Loucy (cell line): ENCODE data around the gene TXNL1.
A peak's percentile ranks its signal among the peaks of the same experiment; 100 is the strongest.
"Not testable (repeated sequence)": the region's sequence is repeated elsewhere in the genome, so short reads cannot be mapped to it uniquely, and the experiment has no call there.

Experiments used
- H2AFZ ChIP-seq: fragments of 200-600 bp; sonication (generic); 2 replicates; pipeline ENCODE4 v1.6.0; 2016; ENCODE audit warnings: antibody characterized with exemption, mild to moderate bottlenecking, low read length, moderate library complexity
- H3F3A ChIP-seq: fragments of 200-600 bp; 2 replicates; pipeline ENCODE4 v1.6.0; 2016; ENCODE audit warnings: antibody characterized with exemption, low read depth, mild to moderate bottlenecking
- H3K27me3 ChIP-seq: fragments of 200-600 bp; sonication (generic); 2 replicates; pipeline ENCODE4 v1.6.1; 2014; ENCODE audit warnings: low read length, mild to moderate bottlenecking; ENCODE audit not compliant: insufficient read depth, poor library complexity, severe bottlenecking
- H3K36me3 ChIP-seq: fragments of 200-600 bp; sonication (generic); 2 replicates; pipeline ENCODE4 v1.6.1; 2016; ENCODE audit warnings: low read length; ENCODE audit not compliant: insufficient read depth
- H3K4me1 ChIP-seq: fragments of 200-600 bp; sonication (generic); 2 replicates; pipeline ENCODE4 v1.5.1; 2014; ENCODE audit warnings: low read length, mild to moderate bottlenecking; ENCODE audit not compliant: insufficient read depth, poor library complexity, severe bottlenecking
- H3K4me2 ChIP-seq: fragments of 200-600 bp; sonication (generic); 2 replicates; pipeline ENCODE4 v1.6.0; 2014; ENCODE audit warnings: antibody characterized with exemption, low read length, low read depth, mild to moderate bottlenecking; ENCODE audit not compliant: poor library complexity, severe bottlenecking
- H3K4me3 ChIP-seq: fragments of 200-600 bp; sonication (generic); 2 replicates; pipeline ENCODE4 v1.5.1; 2014; ENCODE audit warnings: low read length, mild to moderate bottlenecking, mixed read lengths; ENCODE audit not compliant: poor library complexity, severe bottlenecking
- H3K79me2 ChIP-seq: fragments of 200-600 bp; sonication (generic); 2 replicates; pipeline ENCODE4 v1.6.1; 2014; ENCODE audit warnings: low read length; ENCODE audit not compliant: insufficient read depth
- H3K9ac ChIP-seq: fragments of 200-600 bp; sonication (generic); 2 replicates; pipeline ENCODE4 v1.6.0; 2014; ENCODE audit warnings: mild to moderate bottlenecking, low read depth, low read length, moderate library complexity; ENCODE audit not compliant: poor library complexity, severe bottlenecking
- H3K9me2 ChIP-seq: fragments of 200-600 bp; sonication (generic); replicated peaks from 2 replicates; pipeline ENCODE4 v1.6.1; 2016; ENCODE audit warnings: low read depth, low read length, mixed read lengths
- H3K9me3 ChIP-seq: fragments of 200-600 bp; sonication (generic); 2 replicates; pipeline ENCODE4 v1.6.1; 2014; ENCODE audit warnings: mild to moderate bottlenecking, antibody characterized with exemption, low read length, low read depth; ENCODE audit not compliant: insufficient read depth
- H4K20me1 ChIP-seq: fragments of 200-600 bp; sonication (generic); 2 replicates; pipeline ENCODE4 v1.6.0; 2014; ENCODE audit warnings: antibody characterized with exemption, low read length, mild to moderate bottlenecking; ENCODE audit not compliant: insufficient read depth, poor library complexity, severe bottlenecking
- EZH2phosphoT487 ChIP-seq: fragments of 200-600 bp; IDR thresholded peaks from 2 replicates; pipeline ENCODE4 v1.6.1; 2018; ENCODE audit warnings: antibody characterized with exemption, mild to moderate bottlenecking, moderate library complexity, borderline replicate concordance
- TF ChIP-seq, protein P1 (sequence below): fragments of 200-600 bp; sonication (generic); conservative IDR thresholded peaks from 2 replicates; pipeline ENCODE4 v1.5.1; 2014; ENCODE audit warnings: mild to moderate bottlenecking, antibody characterized with exemption, low read length

Gene TXNL1

DNA sequence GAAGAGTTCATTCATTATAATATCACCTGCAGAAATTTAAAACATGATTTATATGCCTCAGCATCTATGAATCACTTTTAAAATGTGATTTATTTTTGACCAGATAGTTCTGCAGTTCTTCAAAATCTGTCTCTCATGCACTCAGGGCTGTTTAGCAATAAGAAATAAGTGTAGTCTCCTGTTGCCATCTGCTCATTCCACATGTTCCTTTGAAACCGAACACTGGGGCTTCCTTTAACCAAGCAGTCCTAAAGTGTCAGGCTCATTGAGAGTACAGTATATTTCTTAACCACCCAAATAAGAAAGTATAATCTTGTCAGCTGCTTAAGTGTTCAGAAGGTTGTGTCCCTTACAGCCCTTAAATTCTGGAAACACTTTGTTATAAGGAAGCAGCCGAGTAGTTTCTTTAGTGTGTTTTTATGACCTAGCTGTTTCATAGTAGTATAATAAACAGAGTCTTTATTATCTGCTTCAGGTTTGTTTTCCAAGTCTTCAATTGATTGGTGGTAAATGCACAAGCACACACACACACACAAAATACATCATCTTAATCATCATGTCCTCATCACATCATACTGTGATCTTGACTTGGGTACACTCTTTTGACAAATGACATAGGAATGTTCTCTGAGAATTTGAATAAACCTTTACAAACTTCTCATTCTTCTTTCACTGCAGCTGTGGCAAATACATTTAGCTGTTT, 23.1 kb upstream of the TXNL1 start:
- Histone ChIP-seq H3K9me2 (no peaks in the 10 kb centered on the region), H3K9ac (no peak overlapping the region), H3K4me1 (no peaks in the 10 kb centered on the region), H3K9me3 (no peaks in the 10 kb centered on the region), H3F3A (no peaks in the 10 kb centered on the region), H3K27me3 (no peaks in the 10 kb centered on the region), H2AFZ (no peak overlapping the region), H3K79me2 (peaks cover 31% of the 10 kb centered on the region; the same call in 1 of the 2 replicates), H3K36me3 (no peaks in the 10 kb centered on the region), H4K20me1 (peaks cover 3% of the 10 kb centered on the region), H3K4me3 (no peak overlapping the region), H3K4me2 (no peak overlapping the region)
- TF ChIP-seq EZH2phosphoT487, result no peak
- TF ChIP-seq, protein P1, sequence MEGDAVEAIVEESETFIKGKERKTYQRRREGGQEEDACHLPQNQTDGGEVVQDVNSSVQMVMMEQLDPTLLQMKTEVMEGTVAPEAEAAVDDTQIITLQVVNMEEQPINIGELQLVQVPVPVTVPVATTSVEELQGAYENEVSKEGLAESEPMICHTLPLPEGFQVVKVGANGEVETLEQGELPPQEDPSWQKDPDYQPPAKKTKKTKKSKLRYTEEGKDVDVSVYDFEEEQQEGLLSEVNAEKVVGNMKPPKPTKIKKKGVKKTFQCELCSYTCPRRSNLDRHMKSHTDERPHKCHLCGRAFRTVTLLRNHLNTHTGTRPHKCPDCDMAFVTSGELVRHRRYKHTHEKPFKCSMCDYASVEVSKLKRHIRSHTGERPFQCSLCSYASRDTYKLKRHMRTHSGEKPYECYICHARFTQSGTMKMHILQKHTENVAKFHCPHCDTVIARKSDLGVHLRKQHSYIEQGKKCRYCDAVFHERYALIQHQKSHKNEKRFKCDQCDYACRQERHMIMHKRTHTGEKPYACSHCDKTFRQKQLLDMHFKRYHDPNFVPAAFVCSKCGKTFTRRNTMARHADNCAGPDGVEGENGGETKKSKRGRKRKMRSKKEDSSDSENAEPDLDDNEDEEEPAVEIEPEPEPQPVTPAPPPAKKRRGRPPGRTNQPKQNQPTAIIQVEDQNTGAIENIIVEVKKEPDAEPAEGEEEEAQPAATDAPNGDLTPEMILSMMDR, result no peak

GRCh38 chr18:56660655-56661054, 22.3 kb upstream of the TXNL1 start:
- no peak overlapping the region for H3K4me2 ChIP-seq

DNA sequence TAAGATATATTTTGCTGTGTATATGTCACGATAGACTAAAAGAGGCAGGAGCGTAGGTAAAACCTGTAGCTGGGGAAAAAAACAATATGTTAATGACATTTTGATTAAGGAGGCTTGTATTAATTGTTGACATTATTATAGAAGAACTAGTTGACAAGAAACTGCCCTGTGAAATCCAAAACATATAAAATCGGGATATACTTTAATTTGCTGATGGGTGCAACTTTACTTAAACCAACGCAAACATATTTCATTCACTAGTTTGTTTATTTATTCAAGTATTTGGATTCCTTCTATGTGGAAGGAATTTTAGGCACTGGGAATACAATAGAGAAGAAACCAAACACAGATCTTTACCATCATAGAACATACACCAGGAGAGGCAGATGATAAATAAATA, 20.7 kb upstream of the TXNL1 start:
- peaks cover 34% of the 10 kb centered on the region for H3K79me2 ChIP-seq
- H3K36me3 ChIP-seq, result no peaks in the 10 kb centered on the region
- no peaks in the 10 kb centered on the region for H3K9me2 ChIP-seq
- no peak overlapping the region for H3K4me2 ChIP-seq
- no peaks in the 10 kb centered on the region for H3K9me3 ChIP-seq
- peaks cover 14% of the 10 kb centered on the region for H3K4me1 ChIP-seq
- peaks cover 3% of the 10 kb centered on the region for H4K20me1 ChIP-seq
- TF ChIP-seq EZH2phosphoT487, result no peak
- H2AFZ ChIP-seq, result no peak overlapping the region
- no peak overlapping the region for H3K9ac ChIP-seq
- H3K27me3 ChIP-seq, result no peaks in the 10 kb centered on the region
- no peak overlapping the region for H3K4me3 ChIP-seq
- H3F3A ChIP-seq, result no peaks in the 10 kb centered on the region

More at GRCh38 chr18:56660655-56661054, 22.3 kb upstream of the TXNL1 start:
- Histone ChIP-seq H3K79me2 (peaks cover 36% of the 10 kb centered on the region), H3K4me1 (peaks cover 2% of the 10 kb centered on the region), H2AFZ (no peak overlapping the region), H3K9me2 (no peaks in the 10 kb centered on the region), H3K9ac (no peak overlapping the region), H3K4me3 (no peak overlapping the region), H3K27me3 (no peaks in the 10 kb centered on the region), H3K9me3 (no peaks in the 10 kb centered on the region), H3K36me3 (no peaks in the 10 kb centered on the region), H3F3A (no peaks in the 10 kb centered on the region), H4K20me1 (peaks cover 3% of the 10 kb centered on the region)
- TF ChIP-seq EZH2phosphoT487, result no peak
- TF ChIP-seq, protein P1, result no peak

DNA sequence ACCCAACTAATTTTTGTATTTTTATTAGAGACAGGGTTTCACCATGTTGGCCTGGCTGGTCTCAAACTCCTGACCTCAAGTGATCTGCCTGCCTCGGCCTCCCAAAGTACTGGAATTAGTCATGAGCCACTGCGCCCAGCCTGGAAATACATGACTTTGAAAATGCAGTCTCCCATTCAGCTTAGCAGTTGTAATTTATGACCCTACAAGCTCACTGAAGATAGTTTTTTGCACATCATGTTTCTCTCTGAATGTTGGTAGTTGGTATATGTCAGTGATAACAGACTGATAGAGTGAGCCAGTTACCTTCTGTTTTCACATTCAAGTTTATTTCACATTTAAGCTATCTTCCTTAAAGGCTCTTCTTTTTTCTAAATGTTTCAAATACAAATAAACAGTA, 19.9 kb upstream of the TXNL1 start:
- H3K9ac ChIP-seq, result no peak overlapping the region
- TF ChIP-seq, protein P1, result no peak
- no peak for TF ChIP-seq EZH2phosphoT487
- peaks cover 3% of the 10 kb centered on the region for H4K20me1 ChIP-seq
- no peak overlapping the region for H3K4me3 ChIP-seq
- peaks cover 19% of the 10 kb centered on the region for H3K4me1 ChIP-seq
- H3K9me2 ChIP-seq, result no peaks in the 10 kb centered on the region
- no peaks in the 10 kb centered on the region for H3F3A ChIP-seq
- H3K27me3 ChIP-seq, result no peaks in the 10 kb centered on the region
- H3K36me3 ChIP-seq, result no peaks in the 10 kb centered on the region
- no peak overlapping the region for H2AFZ ChIP-seq
- H3K79me2 ChIP-seq, result peaks cover 33% of the 10 kb centered on the region
- no peak overlapping the region for H3K4me2 ChIP-seq
- no peaks in the 10 kb centered on the region for H3K9me3 ChIP-seq

DNA sequence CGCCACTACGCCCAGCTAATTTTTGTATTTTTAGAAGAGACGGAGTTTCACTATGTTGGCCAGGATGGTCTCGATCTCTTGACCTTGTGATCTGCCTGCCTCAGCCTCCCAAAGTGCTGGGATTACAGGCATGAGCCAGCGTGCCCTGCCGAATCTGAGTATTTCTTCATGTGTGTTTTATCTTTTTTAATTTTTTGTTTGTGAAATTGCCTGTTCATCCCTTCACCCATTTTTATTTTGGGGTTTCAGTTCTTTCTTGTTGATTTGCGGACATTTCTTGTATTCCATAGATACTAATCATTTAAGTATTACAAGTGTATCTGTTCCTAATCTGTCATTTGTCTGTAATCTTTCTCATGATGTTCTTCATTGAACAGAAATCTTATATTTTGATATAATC, 15.9 kb upstream of the TXNL1 start:
- H4K20me1 ChIP-seq, H2AFZ ChIP-seq, H3K9me2 ChIP-seq, H3K9me3 ChIP-seq, H3K4me3 ChIP-seq, H3K36me3 ChIP-seq, H3K9ac ChIP-seq, H3F3A ChIP-seq, H3K27me3 ChIP-seq: not testable (repeated sequence)
- H3K4me2 ChIP-seq, result peak overlapping the region; percentile 98
- peaks cover 46% of the 10 kb centered on the region for H3K4me1 ChIP-seq
- peaks cover 33% of the 10 kb centered on the region for H3K79me2 ChIP-seq
